ENCODE data around the gene DRAM2.

The DRAM2 gene

DNA sequence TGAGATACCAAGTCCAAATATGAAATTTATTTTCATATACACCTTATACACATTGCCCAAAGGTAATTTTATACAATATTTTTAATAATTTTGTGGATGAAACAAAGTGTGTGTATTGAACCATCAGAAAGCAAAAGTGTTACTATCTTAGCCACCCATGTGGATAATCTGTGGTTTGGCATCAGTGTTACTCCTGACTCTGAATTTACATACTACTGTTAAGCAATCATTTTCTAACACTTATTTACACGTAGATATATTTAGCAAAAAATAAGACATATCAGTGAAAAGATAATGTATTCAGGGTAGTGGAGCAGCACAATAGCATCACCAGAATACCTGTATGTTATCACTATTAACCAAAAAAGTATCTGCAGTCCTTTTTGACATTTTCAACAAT is 36.8 kb upstream of the DRAM2 start:
- DNase-seq = no peak
- Histone ChIP-seq H3K9me3 (no peaks in the 10 kb centered on the region), H3K27ac (no peak overlapping the region), H3K4me1 (no peaks in the 10 kb centered on the region), H3K4me3 (no peak overlapping the region), H3K27me3 (no peaks in the 10 kb centered on the region), H3K36me3 (peaks cover 12 to 41% (median 29%) of the 10 kb centered on the region in 3 donors)
- no peak for TF ChIP-seq CTCF (IDR thresholded peaks at IDR 0.05)
- intact Hi-C loops (cut with DNase I; ENCODE audit: low total_unique reads) = no loop called here

DNA sequence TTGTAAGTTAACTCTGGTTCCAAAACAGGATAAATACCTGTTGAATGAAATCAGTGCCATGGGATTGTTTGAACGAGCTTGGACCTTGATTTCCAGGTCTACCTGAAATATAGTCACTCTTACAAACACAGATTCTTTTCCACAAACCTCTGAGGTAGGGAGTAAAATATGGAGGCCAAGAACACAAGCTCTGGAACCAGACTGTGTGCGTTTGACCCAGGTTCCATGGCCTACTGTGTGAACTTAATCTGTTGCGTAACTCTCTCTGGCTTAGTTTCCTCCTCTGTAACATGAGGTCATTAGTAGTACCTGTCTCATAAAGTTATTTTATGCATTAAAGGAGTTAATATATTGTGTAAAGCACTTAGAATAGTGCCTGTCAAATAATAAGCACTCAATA is 35.5 kb upstream of the DRAM2 start:
- no peak for TF ChIP-seq CTCF (IDR thresholded peaks at IDR 0.05)
- no peak for DNase-seq
- intact Hi-C loops (cut with DNase I; ENCODE audit: low total_unique reads) = no loop called here
- peaks cover 12 to 42% (median 29%) of the 10 kb centered on the region in 3 donors for H3K36me3 ChIP-seq
- no peaks in the 10 kb centered on the region for H3K4me1 ChIP-seq
- H3K4me3 ChIP-seq = no peak overlapping the region
- no peak overlapping the region for H3K27ac ChIP-seq
- no peaks in the 10 kb centered on the region for H3K27me3 ChIP-seq
- no peaks in the 10 kb centered on the region for H3K9me3 ChIP-seq

GRCh38 chr1:111174070-111174469 is 34.2 kb upstream of the DRAM2 start:
- Histone ChIP-seq H3K27me3 (no peaks in the 10 kb centered on the region), H3K4me1 (no peaks in the 10 kb centered on the region), H3K27ac (no peak overlapping the region), H3K4me3 (no peak overlapping the region), H3K9me3 (no peaks in the 10 kb centered on the region), H3K36me3 (peaks cover 13 to 40% (median 29%) of the 10 kb centered on the region in 3 donors)
- no peak for DNase-seq
- TF ChIP-seq CTCF (IDR thresholded peaks at IDR 0.05) = no peak
- intact Hi-C loops (cut with DNase I; ENCODE audit: low total_unique reads) = no loop called here

DNA sequence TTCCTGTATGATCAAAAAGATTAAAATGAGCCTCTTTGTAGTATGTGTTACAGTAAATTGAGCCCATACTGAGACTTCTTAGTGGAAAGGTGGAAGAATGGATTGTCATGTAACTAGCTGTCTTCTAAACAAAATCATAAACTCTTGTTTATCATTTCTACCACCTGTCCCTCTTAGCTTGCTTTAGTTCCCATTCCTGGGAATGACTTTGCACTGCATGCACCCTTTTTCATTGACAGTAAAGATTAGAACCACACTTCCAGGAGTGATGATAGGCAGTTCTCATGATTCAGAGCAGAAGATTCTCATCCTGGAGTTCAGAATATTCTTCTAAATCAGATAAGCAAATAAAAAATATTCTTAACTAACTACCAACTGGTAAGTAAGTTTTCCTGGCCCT is 32.6 kb upstream of the DRAM2 start:
- intact Hi-C loops (cut with DNase I; ENCODE audit: low total_unique reads) = no loop called here
- no peaks in the 10 kb centered on the region for H3K9me3 ChIP-seq
- no peak overlapping the region for H3K4me3 ChIP-seq
- H3K36me3 ChIP-seq = peaks cover 26 to 55% (median 30%) of the 10 kb centered on the region in 3 donors
- no peak for DNase-seq
- no peak overlapping the region for H3K27ac ChIP-seq
- no peaks in the 10 kb centered on the region for H3K27me3 ChIP-seq
- no peak for TF ChIP-seq CTCF (IDR thresholded peaks at IDR 0.05)
- H3K4me1 ChIP-seq = no peaks in the 10 kb centered on the region

- no peak for TF ChIP-seq CTCF (IDR thresholded peaks at IDR 0.05)
- Histone ChIP-seq H3K27ac (no peak overlapping the region), H3K4me3 (no peak overlapping the region), H3K36me3 (peaks cover 35 to 51% (median 42%) of the 10 kb centered on the region in 3 donors), H3K9me3 (no peaks in the 10 kb centered on the region), H3K27me3 (no peaks in the 10 kb centered on the region), H3K4me1 (no peaks in the 10 kb centered on the region)
- no peak for DNase-seq
- intact Hi-C loops (cut with DNase I; ENCODE audit: low total_unique reads) = no loop called here
These were observed 24.3 kb upstream of the DRAM2 start for GRCh38 chr1:111164151-111164550.

DNA sequence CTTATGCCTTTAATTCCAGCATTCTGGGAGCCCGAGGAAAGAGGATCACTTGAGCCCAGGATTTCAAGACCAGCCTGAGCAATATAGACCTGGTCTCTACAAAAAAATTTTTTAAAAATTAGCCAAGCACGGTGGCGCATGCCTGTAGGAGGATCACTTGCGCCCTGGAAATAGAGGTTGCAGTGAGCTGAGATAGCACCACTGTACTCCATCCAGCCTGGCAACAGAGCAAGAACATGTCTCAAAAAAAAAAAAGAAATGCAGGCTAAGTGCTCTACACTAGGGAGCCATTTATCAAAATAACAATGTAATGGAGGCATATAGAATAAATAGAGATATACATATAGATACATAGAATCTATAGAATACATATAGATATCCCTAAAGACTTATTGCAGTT is 23.5 kb upstream of the DRAM2 start:
- H3K4me1 ChIP-seq = no peaks in the 10 kb centered on the region
- no peak overlapping the region for H3K27ac ChIP-seq
- no peaks in the 10 kb centered on the region for H3K9me3 ChIP-seq
- H3K36me3 ChIP-seq = peaks cover 33 to 44% (median 35%) of the 10 kb centered on the region in 3 donors
- intact Hi-C loops (cut with DNase I; ENCODE audit: low total_unique reads) = no loop called here
- TF ChIP-seq CTCF (IDR thresholded peaks at IDR 0.05) = no peak
- no peak for DNase-seq
- no peaks in the 10 kb centered on the region for H3K27me3 ChIP-seq
- H3K4me3 ChIP-seq = no peak overlapping the region
